HepG2 (cell line): Measurements from ENCODE around the gene ZER1. TPM values are rescaled to one million over a fixed set of nuclear protein-coding genes. Genes with fewer than 3 reads are reported as not detected.
A peak's percentile ranks its signal among the peaks of the same experiment; 100 is the strongest.

Experiments used
- ADNP ChIP-seq: sonication (generic); formaldehyde crosslinking; IDR thresholded peaks from 2 replicates; pipeline ENCODE4 v1.4.0; 2020; ENCODE audit warnings: missing genetic modification reagents
- CENPX ChIP-seq: sonication (generic); formaldehyde crosslinking; IDR thresholded peaks from 2 replicates; pipeline ENCODE4 v1.9.0; 2021; ENCODE audit warnings: mild to moderate bottlenecking, missing genetic modification reagents, moderate library complexity
- ELF3 ChIP-seq: IDR thresholded peaks from 2 replicates; pipeline ENCODE4 v1.6.1; 2016; ENCODE audit warnings: missing genetic modification reagents, missing compliant biosample characterization
- GZF1 ChIP-seq: sonication (generic); formaldehyde crosslinking; IDR thresholded peaks from 2 replicates; pipeline ENCODE4 v1.5.1; 2020; ENCODE audit warnings: mild to moderate bottlenecking, missing genetic modification reagents
- HNF1A ChIP-seq, 2 experiments: sonication (generic) in 1 of 2; formaldehyde crosslinking in 1 of 2; IDR thresholded peaks; 2 replicates each; pipeline versions ENCODE4 v1.4.0 to v1.6.1; 2016 to 2020; ENCODE audit warnings: borderline replicate concordance in 1 of 2, low read depth in 1 of 2, mild to moderate bottlenecking in 1 of 2, missing genetic modification reagents in 1 of 2
- HOXA5 ChIP-seq: sonication (generic); formaldehyde crosslinking; IDR thresholded peaks from 2 replicates; pipeline ENCODE4 v1.4.0; 2020; ENCODE audit warnings: missing genetic modification reagents
- IKZF1 ChIP-seq: fragments of 450-650 bp; IDR thresholded peaks from 2 replicates; pipeline ENCODE4 v1.7.1; 2016
- MXI1 ChIP-seq: IDR thresholded peaks from 3 replicates; pipeline ENCODE4 v1.6.1; 2012; ENCODE audit warnings: low read depth, low read length, inconsistent platforms, borderline replicate concordance
- NCOA1 ChIP-seq: sonication (generic); formaldehyde crosslinking; IDR thresholded peaks from 2 replicates; pipeline ENCODE4 v1.9.0; 2021; ENCODE audit warnings: missing genetic modification reagents
- NFATC3 ChIP-seq: sonication (generic); formaldehyde crosslinking; IDR thresholded peaks from 2 replicates; pipeline ENCODE4 v1.5.1; 2020; ENCODE audit warnings: mild to moderate bottlenecking, missing genetic modification reagents
- RXRA ChIP-seq: sonication (generic); formaldehyde crosslinking; IDR thresholded peaks from 2 replicates; pipeline ENCODE4 v1.5.1; 2020; ENCODE audit warnings: missing genetic modification reagents
- ZFX ChIP-seq: sonication (generic); formaldehyde crosslinking; IDR thresholded peaks from 2 replicates; pipeline ENCODE4 v1.4.0; 2020; ENCODE audit warnings: mild to moderate bottlenecking, low read depth, missing genetic modification reagents, moderate library complexity
- ZNF557 ChIP-seq: sonication (generic); formaldehyde crosslinking; IDR thresholded peaks from 2 replicates; pipeline ENCODE4 v1.4.0; 2020; ENCODE audit warnings: missing genetic modification reagents
- ZNF572 ChIP-seq: sonication (generic); formaldehyde crosslinking; IDR thresholded peaks from 2 replicates; pipeline ENCODE4 v1.5.1; 2020; ENCODE audit warnings: mild to moderate bottlenecking, missing genetic modification reagents
- ZNF749 ChIP-seq: sonication (generic); formaldehyde crosslinking; IDR thresholded peaks from 2 replicates; pipeline ENCODE4 v1.8.0; 2022; ENCODE audit warnings: mild to moderate bottlenecking, missing genetic modification reagents, moderate library complexity, borderline replicate concordance
- ZNF788 ChIP-seq: sonication (generic); formaldehyde crosslinking; IDR thresholded peaks from 2 replicates; pipeline ENCODE4 v1.5.0; 2020; ENCODE audit warnings: mild to moderate bottlenecking, missing genetic modification reagents, borderline replicate concordance
- ZNF879 ChIP-seq: sonication (generic); formaldehyde crosslinking; IDR thresholded peaks from 2 replicates; pipeline ENCODE4 v1.8.1; 2023; ENCODE audit warnings: missing genetic modification reagents
- polyA plus RNA-seq, 8 experiments: library from polyadenylated mRNA; depleted of rRNA in 3 of 8; stranded (reverse) in 7 of 8; unstranded in 1 of 8; fragments of >200 nt; fragmentation: Illumina TruSeq in 4 of 8; extraction: Trizol in 4 of 8; gene quantifications; 2 replicates each; pipeline versions ENCODE4 v1.2.1 to v1.2.3, GENCODE V29; 2011 to 2016; ENCODE audit warnings: low read depth in 4 of 8, missing spikeins in 1 of 8, mixed read lengths in 1 of 8; ENCODE audit not compliant: insufficient read depth in 1 of 8
- total RNA-seq, 5 experiments: library from RNA; depleted of rRNA; stranded (reverse); fragments of >200 nt; fragmentation: Illumina TruSeq; extraction: Trizol; gene quantifications; 2 replicates each; pipeline ENCODE4 v1.2.3, GENCODE V29; 2016; ENCODE audit warnings: low read depth in 1 of 5
- TF ChIP-seq, protein P1 (sequence below): sonication (generic); formaldehyde crosslinking; IDR thresholded peaks from 2 replicates; pipeline ENCODE4 v1.8.0; 2023; ENCODE audit warnings: mild to moderate bottlenecking, missing genetic modification reagents
- TF ChIP-seq, protein P2 (sequence below): sonication (generic); formaldehyde crosslinking; IDR thresholded peaks from 2 replicates; pipeline ENCODE4 v1.5.1; 2020; ENCODE audit warnings: missing genetic modification reagents, mild to moderate bottlenecking, borderline replicate concordance
- TF ChIP-seq, protein P3 (sequence below): sonication (generic); formaldehyde crosslinking; IDR thresholded peaks from 2 replicates; pipeline ENCODE4 v1.8.1; 2023; ENCODE audit warnings: missing genetic modification reagents, mild to moderate bottlenecking, borderline replicate concordance

The ZER1 gene
- total and polyA plus RNA-seq, 2 of the 13 experiments (the other 11 are each of a cell fraction or from before 2014, with no cell fraction given): 7.7 to 40.0 TPM

DNA sequence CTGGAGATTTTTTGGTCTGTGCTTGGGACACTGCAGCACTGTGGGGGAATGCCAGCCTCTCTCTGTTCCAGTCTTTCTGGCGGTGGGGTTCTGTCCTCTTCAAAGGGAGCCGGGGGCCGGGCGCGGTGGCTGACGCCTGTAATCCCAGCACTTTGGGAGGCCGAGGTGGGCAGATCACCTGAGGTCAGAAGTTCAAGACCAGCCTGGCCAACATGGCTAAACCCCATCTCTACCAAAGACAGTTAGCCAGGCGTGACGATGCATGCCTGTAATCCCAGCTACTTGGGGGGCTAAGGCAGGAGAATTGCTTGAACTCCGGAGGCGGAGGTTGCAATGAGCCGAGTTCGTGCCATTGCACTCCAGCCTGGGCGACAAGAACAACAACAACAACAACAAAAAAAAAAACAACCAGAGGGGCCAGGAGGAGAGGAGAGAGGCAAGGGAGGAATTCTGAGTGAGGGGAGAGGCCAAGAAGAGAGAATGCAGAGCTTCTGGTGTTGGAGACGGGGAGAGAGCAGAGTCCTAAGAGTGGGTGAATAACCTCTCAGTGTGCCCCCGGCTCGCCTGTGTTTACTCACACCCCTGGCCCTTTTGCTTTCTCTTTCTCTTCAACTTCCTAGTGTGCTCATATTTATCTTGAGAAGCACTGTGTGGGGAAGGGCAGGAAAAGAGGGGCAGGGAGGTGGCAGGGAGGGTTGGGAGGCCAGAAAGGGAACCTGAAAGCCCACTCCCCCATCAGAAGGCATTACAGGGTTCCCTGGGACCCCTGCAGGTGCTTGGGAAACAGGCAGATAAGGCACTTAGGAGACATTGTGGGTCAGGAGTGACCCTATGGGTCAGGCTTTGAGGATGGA is 85.9 kb downstream of the ZER1 start (continued):
- no peak for TF ChIP-seq ZNF879 (CRISPR knock-in tag)
- TF ChIP-seq MXI1: peak; percentile 12; the same call in 1 of the 3 replicates
- TF ChIP-seq NCOA1 (CRISPR knock-in tag): no peak
- TF ChIP-seq HNF1A (IDR thresholded peaks at IDR 0.05; ENCODE audit: low read depth): no peak
- TF ChIP-seq HNF1A (CRISPR knock-in tag; IDR thresholded peaks at IDR 0.05; ENCODE audit: borderline replicate concordance): no peak
- TF ChIP-seq ZNF572: no peak
- no peak for TF ChIP-seq NFATC3 (CRISPR knock-in tag)
- TF ChIP-seq ZFX (CRISPR knock-in tag): no peak
- no peak for TF ChIP-seq HOXA5 (CRISPR knock-in tag)
- TF ChIP-seq ZNF749: no peak
- TF ChIP-seq ZNF788 (CRISPR knock-in tag): no peak
- TF ChIP-seq IKZF1: no peak
- TF ChIP-seq, protein P1, sequence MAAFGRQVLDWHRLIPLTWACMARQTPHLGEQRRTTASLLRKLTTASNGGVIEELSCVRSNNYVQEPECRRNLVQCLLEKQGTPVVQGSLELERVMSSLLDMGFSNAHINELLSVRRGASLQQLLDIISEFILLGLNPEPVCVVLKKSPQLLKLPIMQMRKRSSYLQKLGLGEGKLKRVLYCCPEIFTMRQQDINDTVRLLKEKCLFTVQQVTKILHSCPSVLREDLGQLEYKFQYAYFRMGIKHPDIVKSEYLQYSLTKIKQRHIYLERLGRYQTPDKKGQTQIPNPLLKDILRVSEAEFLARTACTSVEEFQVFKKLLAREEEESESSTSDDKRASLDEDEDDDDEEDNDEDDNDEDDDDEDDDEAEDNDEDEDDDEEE (CRISPR knock-in tag): peak; percentile 63; the same call in 1 of the 2 replicates
- no peak for TF ChIP-seq GZF1
- TF ChIP-seq ELF3 (CRISPR knock-in tag): no peak
- TF ChIP-seq, protein P2, sequence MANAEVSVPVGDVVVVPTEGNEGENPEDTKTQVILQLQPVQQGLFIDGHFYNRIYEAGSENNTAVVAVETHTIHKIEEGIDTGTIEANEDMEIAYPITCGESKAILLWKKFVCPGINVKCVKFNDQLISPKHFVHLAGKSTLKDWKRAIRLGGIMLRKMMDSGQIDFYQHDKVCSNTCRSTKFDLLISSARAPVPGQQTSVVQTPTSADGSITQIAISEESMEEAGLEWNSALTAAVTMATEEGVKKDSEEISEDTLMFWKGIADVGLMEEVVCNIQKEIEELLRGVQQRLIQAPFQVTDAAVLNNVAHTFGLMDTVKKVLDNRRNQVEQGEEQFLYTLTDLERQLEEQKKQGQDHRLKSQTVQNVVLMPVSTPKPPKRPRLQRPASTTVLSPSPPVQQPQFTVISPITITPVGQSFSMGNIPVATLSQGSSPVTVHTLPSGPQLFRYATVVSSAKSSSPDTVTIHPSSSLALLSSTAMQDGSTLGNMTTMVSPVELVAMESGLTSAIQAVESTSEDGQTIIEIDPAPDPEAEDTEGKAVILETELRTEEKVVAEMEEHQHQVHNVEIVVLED: no peak
- TF ChIP-seq CENPX (CRISPR knock-in tag): no peak
- TF ChIP-seq RXRA (CRISPR knock-in tag): no peak
- TF ChIP-seq, protein P3, sequence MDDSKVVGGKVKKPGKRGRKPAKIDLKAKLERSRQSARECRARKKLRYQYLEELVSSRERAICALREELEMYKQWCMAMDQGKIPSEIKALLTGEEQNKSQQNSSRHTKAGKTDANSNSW (CRISPR knock-in tag): no peak
- no peak for TF ChIP-seq ADNP (CRISPR knock-in tag)
- no peak for TF ChIP-seq ZNF557
